Measurements from ENCODE around the gene ECT2L.

Gene ECT2L

GRCh38 chr6:138857775-138858174, 61.9 kb downstream of the ECT2L start:
- DNase-seq (ENCODE audit: low spot score): no peak

GRCh38 chr6:138862456-138862855, 66.6 kb downstream of the ECT2L start:
- DNase-seq (ENCODE audit: low spot score): no peak

GRCh38 chr6:138863321-138863720, 67.4 kb downstream of the ECT2L start:
- no peak for DNase-seq (ENCODE audit: low spot score)

GRCh38 chr6:138864343-138864890, 68.5 kb downstream of the ECT2L start:
- DNase-seq (ENCODE audit: low spot score): no peak

GRCh38 chr6:138865480-138866109, 69.7 kb downstream of the ECT2L start:
- no peak for DNase-seq (ENCODE audit: low spot score)

- no peak for DNase-seq (ENCODE audit: low spot score)
Observed at GRCh38 chr6:138868181-138868580, 72.3 kb downstream of the ECT2L start.

GRCh38 chr6:138869398-138869797, 73.5 kb downstream of the ECT2L start:
- no peak for DNase-seq (ENCODE audit: low spot score)

- DNase-seq (ENCODE audit: low spot score): no peak
Observed at GRCh38 chr6:138873191-138873590, 77.3 kb downstream of the ECT2L start.

- no peak for DNase-seq (ENCODE audit: low spot score)
Observed at GRCh38 chr6:138882369-138883017, 86.6 kb downstream of the ECT2L start.

GRCh38 chr6:138885156-138885819, 89.4 kb downstream of the ECT2L start:
- DNase-seq (ENCODE audit: low spot score): no peak

GRCh38 chr6:138891255-138891986, 95.5 kb downstream of the ECT2L start:
- no peak for DNase-seq (ENCODE audit: low spot score)

- DNase-seq (ENCODE audit: low spot score): no peak
Observed at GRCh38 chr6:138896104-138896756, 100.3 kb downstream of the ECT2L start.

GRCh38 chr6:138897031-138897430, 101.1 kb downstream of the ECT2L start:
- DNase-seq (ENCODE audit: low spot score): no peak

GRCh38 chr6:138907167-138907566, 111.3 kb downstream of the ECT2L start:
- no peak for DNase-seq (ENCODE audit: low spot score)

GRCh38 chr6:138909511-138909910, 113.6 kb downstream of the ECT2L start:
- no peak for DNase-seq (ENCODE audit: low spot score)

- DNase-seq (ENCODE audit: low spot score): no peak
Observed at GRCh38 chr6:138909975-138910374, 114.1 kb downstream of the ECT2L start.

GRCh38 chr6:138912308-138912707, 116.4 kb downstream of the ECT2L start:
- no peak for DNase-seq (ENCODE audit: low spot score)

GRCh38 chr6:138914701-138915100, 118.8 kb downstream of the ECT2L start:
- DNase-seq (ENCODE audit: low spot score): no peak

GRCh38 chr6:138920906-138921305, 125.0 kb downstream of the ECT2L start:
- no peak for DNase-seq (ENCODE audit: low spot score)

- DNase-seq (ENCODE audit: low spot score): no peak
Observed at GRCh38 chr6:138923561-138923960, 127.7 kb downstream of the ECT2L start.

GRCh38 chr6:138925806-138926205, 129.9 kb downstream of the ECT2L start:
- no peak for DNase-seq (ENCODE audit: low spot score)

- DNase-seq (ENCODE audit: low spot score): no peak
Observed at GRCh38 chr6:138926579-138926978, 130.7 kb downstream of the ECT2L start.

All from activated CD4-positive, alpha-beta T cell treated with anti-CD3 and anti-CD28 coated beads, Interleukin-2, Interleukin-4, amounts not matched to agents 100 ng/mL and 50 ng/mL, durations not matched to agents 16 hours and 8 hours (primary cell).